Measurements from ENCODE around the gene NPIPB2.

GRCh38 chr16:11880007-11880406 is 61.8 kb downstream of the NPIPB2 start:
- TF ChIP-seq CTCF (IDR thresholded peaks at IDR 0.05) (peak in 2 of 6 experiments; percentile 10 to 20), EP300 (IDR thresholded peaks at IDR 0.05) (no peak), POLR2AphosphoS5 (IDR thresholded peaks at IDR 0.05) (no peak), POLR2A (IDR thresholded peaks at IDR 0.05) (no peak)
